B cell (primary cell): ENCODE measurements around the gene MROH2A. TPM values are rescaled to one million over a fixed set of nuclear protein-coding genes. Genes with fewer than 3 reads are reported as not detected.

Source experiments
- ATAC-seq: fragments of 200-7000 bp; cut with Tn5 transposase; one replicate; pipeline ENCODE4 v1.10.0; 2021; ENCODE audit warnings: low read depth, mild to moderate bottlenecking, moderate number of reproducible peaks, moderate library complexity
- CTCF ChIA-PET: fragments of 350-600 bp; sonication (Branson Sonifier 250); formaldehyde crosslinking; loops from one replicate; lab custom pipeline; 2021; ENCODE audit warnings: antibody characterized with exemption, inconsistent platforms; lab: Charles Lee
- POLR2A ChIA-PET: fragments of 350-600 bp; sonication (Branson Sonifier 250); formaldehyde crosslinking; loops from one replicate; lab custom pipeline; 2021; ENCODE audit warnings: antibody characterized with exemption; lab: Charles Lee
- DNase-seq: peaks from one replicate; pipeline ENCODE4 v3.0.0; 2013
- H2AFZ ChIP-seq: 2 replicates; pipeline ENCODE4 v1.6.1; 2012; ENCODE audit warnings: mild to moderate bottlenecking, low read depth, low read length; ENCODE audit not compliant: insufficient read depth, poor library complexity, severe bottlenecking
- H3K27ac ChIP-seq, 2 donors: 1 replicate in 1 of 2; 2 replicates in 1 of 2; pipeline ENCODE4 v1.5.1; 2012 to 2013; ENCODE audit warnings: low read length in 2 of 2, mild to moderate bottlenecking in 2 of 2, moderate library complexity in 1 of 2
- H3K27me3 ChIP-seq, 4 experiments: fragments of 200-600 bp in 1 of 4; sonication (generic) in 1 of 4; replicated peaks in 1 of 4; 1 replicate in 2 of 4; 2 replicates in 2 of 4; pipeline versions ENCODE4 v1.6.1 to v1.7.0; 2013 to 2016; ENCODE audit warnings: low read length in 3 of 4, mild to moderate bottlenecking in 2 of 4, mixed read lengths in 1 of 4, moderate library complexity in 1 of 4; ENCODE audit not compliant: insufficient read depth in 4 of 4, control insufficient read depth in 3 of 4; ENCODE audit errors: control extremely low read depth in 1 of 4
- H3K36me3 ChIP-seq, 2 experiments: replicated peaks in 1 of 2; 1 replicate in 1 of 2; 2 replicates in 1 of 2; pipeline versions ENCODE4 v1.6.1 to v1.7.1; 2013; ENCODE audit warnings: low read length in 1 of 2; ENCODE audit not compliant: insufficient read depth in 2 of 2, control insufficient read depth in 1 of 2; ENCODE audit errors: control extremely low read depth in 1 of 2, extremely low read depth in 1 of 2
- H3K4me1 ChIP-seq, 2 donors: fragments of 200-600 bp in 1 of 2; sonication (generic) in 1 of 2; 1 replicate in 1 of 2; 2 replicates in 1 of 2; pipeline versions ENCODE4 v1.5.1 to v1.6.1; 2013 to 2017; ENCODE audit warnings: low read length in 2 of 2; ENCODE audit not compliant: control insufficient read depth in 2 of 2, insufficient read depth in 2 of 2
- H3K4me2 ChIP-seq: replicated peaks from 2 replicates; pipeline ENCODE3; 2012; ENCODE audit warnings: mild to moderate bottlenecking, low read depth, low read length; ENCODE audit not compliant: poor library complexity, severe bottlenecking
- H3K4me3 ChIP-seq, 5 experiments: fragments of 200-600 bp in 1 of 5; sonication (generic) in 1 of 5; 1 replicate in 3 of 5; 2 replicates in 2 of 5; pipeline versions ENCODE4 v1.5.1 to v1.7.0; 2011 to 2016; ENCODE audit warnings: low read length in 4 of 5, mild to moderate bottlenecking in 4 of 5, low read depth in 2 of 5, control low read depth in 1 of 5, moderate library complexity in 1 of 5; ENCODE audit not compliant: insufficient read depth in 1 of 5; ENCODE audit errors: control extremely low read depth in 1 of 5, extremely low read depth in 1 of 5
- H3K79me2 ChIP-seq: fragments of 200-600 bp; sonication (generic); one replicate; pipeline ENCODE4 v1.6.0; 2016; ENCODE audit warnings: low read length; ENCODE audit not compliant: control insufficient read depth, insufficient read depth
- H3K9ac ChIP-seq: fragments of 200-600 bp; sonication (generic); 2 replicates; pipeline ENCODE4 v1.6.1; 2017; ENCODE audit warnings: mild to moderate bottlenecking, low read length, moderate library complexity
- H3K9me3 ChIP-seq, 3 donors: one replicate each; pipeline versions ENCODE4 v1.6.1 to v1.7.1; 2013; ENCODE audit warnings: low read length in 2 of 3; ENCODE audit not compliant: control insufficient read depth in 2 of 3, insufficient read depth in 1 of 3; ENCODE audit errors: control extremely low read depth in 1 of 3
- H4K20me1 ChIP-seq: 2 replicates; pipeline ENCODE4 v1.6.0; 2012; ENCODE audit warnings: mild to moderate bottlenecking, low read length; ENCODE audit not compliant: insufficient read depth, control insufficient read depth, poor library complexity, severe bottlenecking
- H3K27ac Mint-ChIP-seq: one replicate; pipeline ENCODE4 v1.8.0; 2021; ENCODE audit warnings: mixed read lengths
- H3K27me3 Mint-ChIP-seq: one replicate; pipeline ENCODE4 v1.8.0; 2021; ENCODE audit warnings: mixed read lengths
- H3K4me1 Mint-ChIP-seq: one replicate; pipeline ENCODE4 v1.8.0; 2021; ENCODE audit warnings: mixed read lengths
- H3K4me3 Mint-ChIP-seq: one replicate; pipeline ENCODE4 v1.8.0; 2021; ENCODE audit warnings: mixed read lengths
- H3K9me3 Mint-ChIP-seq: one replicate; pipeline ENCODE4 v1.8.0; 2022; ENCODE audit warnings: mixed read lengths; ENCODE audit not compliant: insufficient read depth
- CTCF ChIP-seq: fragments of 200-600 bp; IDR thresholded peaks from one replicate; pipeline ENCODE4 v1.8.0; 2022; ENCODE audit warnings: antibody characterized with exemption, mild to moderate bottlenecking
- EZH2 ChIP-seq: IDR thresholded peaks from 2 replicates; pipeline ENCODE4 v1.6.1; 2012; ENCODE audit warnings: borderline replicate concordance, low read depth, mild to moderate bottlenecking, moderate library complexity, low read length; ENCODE audit not compliant: insufficient read depth, poor library complexity, severe bottlenecking
- WGBS: methylation state at CpG from one replicate; pipeline ENCODE4 v1.1.5; 2013; ENCODE audit warnings: missing lambda C conversion rate; ENCODE audit not compliant: insufficient coverage; 5-methylcytosine and 5-hydroxymethylcytosine counted together
- intact Hi-C: fragments of 100-400 bp; cut with micrococcal nuclease; formaldehyde crosslinking; loops from one replicate; pipeline ENCODE4 v1.10.0; 2022
- polyA plus RNA-seq: library from polyadenylated mRNA; depleted of rRNA; stranded (reverse); fragments of >200 nt; gene quantifications from 2 replicates; pipeline ENCODE4 v1.2.3, GENCODE V29; 2012
- total RNA-seq, 2 donors: library from RNA; stranded (reverse); fragments of 120-200 nt in 1 of 2; gene quantifications; 1 replicate in 1 of 2; 2 replicates in 1 of 2; pipeline versions ENCODE4 v1.2.3 to v1.2.4, GENCODE V29; 2013 to 2022

Gene MROH2A
- total and polyA plus RNA-seq, 2 donors (not counting 1 experiment from before 2014, with no cell fraction given) = not detected

GRCh38 chr2:233854241-233854981 lies 76.3 kb downstream of the MROH2A start, which contains the start of gene HJURP:
HJURP (minus strand) TSS chr2:233854535; CDS start chr2:233854500, 35 bp downstream.
- intact Hi-C loops = loop anchor here (1.0 kb wide), 2 partner anchors 14 to 646 kb away; partner anchors contain the start of gene MSL3B
- Histone ChIP-seq H3K27me3 (no peaks in the 10 kb centered on the region), H3K4me1 (peaks cover 6 to 19% of the 10 kb centered on the region in 2 donors), H3K4me3 (peak within 1 kb of the TSS; percentile 60 to 85 (median 72)), H3K27ac (no peak within 1 kb of the TSS), H4K20me1 (no peaks in the 10 kb centered on the region), H3K79me2 (peaks cover 11% of the 10 kb centered on the region), H3K4me2 (peak within 1 kb of the TSS; percentile 98), H2AFZ (peak within 1 kb of the TSS; percentile 97), H3K9me3 (no peaks in the 10 kb centered on the region), H3K36me3 (no peaks in the 10 kb centered on the region), H3K9ac (peak within 1 kb of the TSS; percentile 76)
- no peaks in the 10 kb centered on the region for H3K9me3 Mint-ChIP-seq
- ChIA-PET POLR2A (interaction anchor here (0.6 kb wide), 2 partner anchors 13 to 572 kb away, joined by 4 to 6 read pairs; partner anchors contain the start of gene MSL3B), CTCF (no interaction called here)
- WGBS = 1% methylated on average over 55 of the region's 60 CpGs
- ATAC-seq (peak; percentile 98), DNase-seq (peak; percentile 92)
- H3K4me1 Mint-ChIP-seq = peaks cover 20% of the 10 kb centered on the region
- peaks cover 7% of the 10 kb centered on the region for H3K27me3 Mint-ChIP-seq
- TF ChIP-seq CTCF = no peak
- no peak for TF ChIP-seq EZH2
- H3K27ac Mint-ChIP-seq = peak within 1 kb of the TSS; percentile 79
- H3K4me3 Mint-ChIP-seq = peak within 1 kb of the TSS; percentile 87

- Histone ChIP-seq H3K27ac (no peak overlapping the region), H3K4me3 (no peak overlapping the region), H3K36me3 (no peaks in the 10 kb centered on the region), H3K9me3 (no peaks in the 10 kb centered on the region), H2AFZ (peak overlapping the region; percentile 97), H3K27me3 (no peaks in the 10 kb centered on the region), H3K4me1 (peaks cover 6 to 19% of the 10 kb centered on the region in 2 donors), H3K79me2 (peaks cover 6% of the 10 kb centered on the region), H4K20me1 (no peaks in the 10 kb centered on the region), H3K4me2 (peak overlapping the region; percentile 98), H3K9ac (no peak overlapping the region)
- H3K4me3 Mint-ChIP-seq = peak overlapping the region; percentile 87
- H3K27ac Mint-ChIP-seq = no peak overlapping the region
- ChIA-PET POLR2A (no interaction called here), CTCF (interaction anchor here (0.8 kb wide), 1 partner anchor 9 kb away, joined by 3 read pairs; no protein-coding TSS in a partner anchor)
- 91% methylated on average over 5 of the region's 5 CpGs for WGBS
- ATAC-seq (no peak), DNase-seq (no peak)
- H3K4me1 Mint-ChIP-seq = peaks cover 20% of the 10 kb centered on the region
- intact Hi-C loops = no loop called here
- H3K27me3 Mint-ChIP-seq = peaks cover 7% of the 10 kb centered on the region
- TF ChIP-seq EZH2 = no peak
- no peak for TF ChIP-seq CTCF
- no peaks in the 10 kb centered on the region for H3K9me3 Mint-ChIP-seq
Measured at GRCh38 chr2:233855345-233855744, 77.2 kb downstream of the MROH2A start.
